ENCODE measurements around the gene ATP5PB.

Gene ATP5PB

DNA sequence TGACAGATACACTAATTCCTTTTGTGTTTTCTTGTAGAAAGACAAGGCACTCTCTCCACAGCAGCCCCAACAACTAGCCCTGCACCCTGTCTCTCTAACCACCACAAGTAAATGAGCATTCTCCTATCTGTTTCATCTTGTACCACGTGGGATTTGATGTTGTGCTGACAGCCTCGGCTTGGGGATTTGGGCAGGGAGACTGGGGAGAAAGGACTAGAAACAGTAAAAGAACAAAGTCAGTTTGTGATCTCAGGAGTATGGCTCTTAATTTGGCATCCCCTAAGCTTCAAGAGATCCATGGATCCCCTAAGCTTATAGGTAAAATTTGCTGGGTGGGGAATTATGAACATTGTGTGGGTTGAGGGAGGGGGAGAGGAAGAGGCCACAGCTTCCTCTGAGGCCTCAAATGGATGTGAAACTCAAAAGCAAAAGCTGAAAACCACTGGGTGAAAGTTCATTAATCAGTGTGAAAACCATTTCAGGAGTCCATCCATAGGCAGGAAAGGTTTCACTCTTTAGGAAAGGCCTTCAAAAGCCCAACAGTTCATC lies 27.6 kb downstream of the ATP5PB start:
- Mint-ChIP-seq H3K27ac (peak overlapping the region; percentile 86), H3K36me3 (ENCODE audit: low read depth) (peaks cover 20% of the 10 kb centered on the region), H3K9me3 (no peaks in the 10 kb centered on the region), H3K4me1 (ENCODE audit: low read depth) (peaks cover 64% of the 10 kb centered on the region), H3K27me3 (no peaks in the 10 kb centered on the region), H3K4me3 (peak overlapping the region; percentile 79)
- no peak for DNase-seq

DNA sequence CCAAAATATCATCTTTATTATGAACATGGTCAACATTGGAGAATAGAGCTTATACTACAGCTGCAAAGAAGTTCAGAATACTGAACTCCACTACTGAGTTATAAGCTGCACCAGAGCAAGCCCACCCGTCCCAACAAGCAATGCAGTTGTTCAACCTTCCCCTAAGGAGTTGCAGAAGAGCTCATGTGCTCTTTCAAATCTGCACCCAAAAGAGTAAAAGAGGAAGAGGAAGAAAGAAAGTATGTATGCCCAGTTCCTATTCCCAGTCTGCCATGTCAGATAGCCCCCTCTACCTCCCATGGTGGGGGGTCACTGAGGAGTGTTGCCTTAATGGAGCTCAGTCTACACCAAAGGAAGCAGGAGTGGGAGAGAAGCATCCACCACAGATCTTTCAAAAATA lies 31.4 kb downstream of the ATP5PB start:
- Mint-ChIP-seq H3K27ac (no peak overlapping the region), H3K36me3 (ENCODE audit: low read depth) (peaks cover 11% of the 10 kb centered on the region), H3K4me1 (ENCODE audit: low read depth) (peaks cover 37% of the 10 kb centered on the region), H3K27me3 (no peaks in the 10 kb centered on the region), H3K4me3 (no peak overlapping the region), H3K9me3 (no peaks in the 10 kb centered on the region)
- no peak for DNase-seq

DNA sequence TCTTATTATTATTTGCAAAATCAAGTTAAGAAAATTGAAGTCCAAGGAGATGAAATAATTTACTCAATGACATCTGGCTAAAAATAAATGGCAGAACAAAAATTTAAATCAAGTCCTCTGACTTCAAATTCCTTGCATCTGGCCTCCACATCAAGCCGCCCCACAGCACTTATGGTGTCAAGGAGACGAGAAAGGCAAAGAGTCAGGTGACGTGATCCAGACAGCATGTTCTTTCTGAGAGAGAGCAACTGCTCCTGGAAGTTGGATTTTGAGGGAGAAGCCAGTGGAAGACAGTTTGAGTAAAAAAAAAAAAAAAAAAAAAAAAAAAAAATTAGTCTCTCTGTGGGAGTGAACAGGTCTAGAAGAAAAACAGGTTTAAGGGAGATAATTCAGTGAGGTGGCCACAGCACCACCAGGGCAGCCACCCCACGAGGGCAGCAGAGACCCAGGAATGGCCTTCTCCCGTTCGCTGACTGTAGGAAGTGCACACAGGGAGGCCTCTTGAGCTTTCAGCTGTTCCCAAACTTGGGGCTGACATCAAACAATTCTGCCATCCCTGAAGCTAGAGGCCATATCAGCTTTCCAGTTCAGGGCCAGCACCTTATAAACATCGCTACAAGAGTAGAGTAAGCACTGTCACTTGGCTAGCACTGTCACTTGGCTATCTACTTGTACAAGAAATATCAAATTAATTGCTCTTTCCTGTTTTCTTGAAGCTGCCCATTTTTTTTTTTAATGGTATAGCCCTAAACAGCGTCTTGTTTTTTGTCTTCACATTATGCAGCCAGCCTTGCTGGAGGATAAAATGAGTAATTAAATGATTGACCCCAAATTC lies 32.3 kb downstream of the ATP5PB start:
- Mint-ChIP-seq H3K9me3 (no peaks in the 10 kb centered on the region), H3K27me3 (no peaks in the 10 kb centered on the region), H3K4me3 (no peak overlapping the region), H3K27ac (no peak overlapping the region), H3K4me1 (ENCODE audit: low read depth) (peaks cover 28% of the 10 kb centered on the region), H3K36me3 (ENCODE audit: low read depth) (peaks cover 11% of the 10 kb centered on the region)
- DNase-seq, result peak; percentile 72

DNA sequence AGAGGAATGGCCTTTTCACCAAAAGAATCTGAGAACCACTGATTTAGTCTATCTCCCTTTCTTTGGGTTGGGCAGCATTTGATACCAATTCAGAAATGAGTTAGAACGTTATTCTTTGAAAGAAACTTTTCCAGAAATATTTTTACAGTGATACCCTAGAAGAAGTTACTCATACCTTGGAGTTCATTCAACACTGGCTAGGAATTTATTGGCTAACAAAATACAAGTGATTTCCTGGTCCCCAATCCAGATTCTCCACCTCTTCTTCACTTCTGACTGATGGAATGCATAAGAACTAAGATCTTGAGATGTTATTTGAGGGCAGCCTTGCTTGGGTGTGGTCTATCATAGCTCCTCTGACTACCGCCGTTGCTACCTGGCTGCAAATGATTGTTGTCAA lies 33.9 kb downstream of the ATP5PB start:
- H3K36me3 Mint-ChIP-seq (ENCODE audit: low read depth), result peaks cover 3% of the 10 kb centered on the region
- no peak overlapping the region for H3K27ac Mint-ChIP-seq
- no peaks in the 10 kb centered on the region for H3K27me3 Mint-ChIP-seq
- DNase-seq, result no peak
- peaks cover 12% of the 10 kb centered on the region for H3K4me1 Mint-ChIP-seq (ENCODE audit: low read depth)
- no peaks in the 10 kb centered on the region for H3K9me3 Mint-ChIP-seq
- H3K4me3 Mint-ChIP-seq, result no peak overlapping the region

DNA sequence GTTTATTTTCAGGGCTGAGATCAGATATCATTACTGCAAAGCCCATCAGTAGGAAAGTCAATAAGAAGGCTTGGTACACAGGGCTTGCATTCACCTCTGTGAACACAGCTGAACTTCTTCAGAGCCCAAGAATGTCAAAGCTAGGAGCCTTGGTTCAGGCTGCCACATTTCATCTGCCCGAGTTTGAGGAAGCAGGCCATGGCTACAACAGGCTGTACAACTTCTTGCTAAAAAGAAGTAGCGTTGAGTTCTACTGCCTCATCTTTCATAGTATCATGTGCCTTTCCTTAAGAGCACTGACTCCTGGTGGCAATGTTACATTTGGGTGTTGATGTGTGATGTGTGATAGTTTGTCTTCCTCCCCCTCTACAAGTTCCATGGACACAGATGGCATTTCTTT lies 34.6 kb downstream of the ATP5PB start:
- H3K4me3 Mint-ChIP-seq, result no peak overlapping the region
- no peak for DNase-seq
- H3K27ac Mint-ChIP-seq, result no peak overlapping the region
- no peaks in the 10 kb centered on the region for H3K9me3 Mint-ChIP-seq
- H3K27me3 Mint-ChIP-seq, result no peaks in the 10 kb centered on the region
- peaks cover 5% of the 10 kb centered on the region for H3K4me1 Mint-ChIP-seq (ENCODE audit: low read depth)
- H3K36me3 Mint-ChIP-seq (ENCODE audit: low read depth), result no peaks in the 10 kb centered on the region

DNA sequence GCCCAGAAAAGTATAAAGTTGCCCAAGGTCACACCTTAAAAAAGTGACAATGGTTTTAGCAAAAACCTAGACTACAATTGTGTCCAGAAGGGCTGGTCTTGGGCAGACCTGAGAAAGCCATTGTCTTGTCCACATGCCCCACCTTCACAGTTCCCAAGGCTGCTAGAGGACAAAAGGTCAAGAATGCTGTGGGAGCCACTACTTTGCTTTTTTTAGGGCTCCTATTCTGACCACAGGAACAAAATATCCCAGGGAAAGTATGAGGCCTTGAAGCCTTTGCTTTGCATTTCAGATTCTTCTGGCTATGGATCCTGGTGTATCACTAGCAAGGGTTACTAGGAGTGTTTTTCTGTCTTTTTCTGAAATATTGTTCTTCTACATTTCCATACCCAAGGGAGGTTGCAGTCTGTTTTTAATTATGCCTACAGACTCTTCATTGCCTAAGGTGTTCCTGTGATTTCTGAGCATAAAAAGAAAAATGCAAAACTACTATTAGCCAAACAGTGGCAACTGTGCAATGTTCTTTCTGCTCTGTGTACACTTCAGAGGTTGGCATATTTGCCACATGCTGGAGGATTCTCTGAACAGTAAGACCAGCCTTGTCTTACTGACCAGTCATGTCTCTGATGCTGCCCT lies 35.2 kb downstream of the ATP5PB start:
- no peak for DNase-seq
- no peaks in the 10 kb centered on the region for H3K36me3 Mint-ChIP-seq (ENCODE audit: low read depth)
- no peak overlapping the region for H3K27ac Mint-ChIP-seq
- H3K4me3 Mint-ChIP-seq, result no peak overlapping the region
- H3K9me3 Mint-ChIP-seq, result no peaks in the 10 kb centered on the region
- H3K4me1 Mint-ChIP-seq (ENCODE audit: low read depth), result peaks cover 5% of the 10 kb centered on the region
- H3K27me3 Mint-ChIP-seq, result no peaks in the 10 kb centered on the region

DNA sequence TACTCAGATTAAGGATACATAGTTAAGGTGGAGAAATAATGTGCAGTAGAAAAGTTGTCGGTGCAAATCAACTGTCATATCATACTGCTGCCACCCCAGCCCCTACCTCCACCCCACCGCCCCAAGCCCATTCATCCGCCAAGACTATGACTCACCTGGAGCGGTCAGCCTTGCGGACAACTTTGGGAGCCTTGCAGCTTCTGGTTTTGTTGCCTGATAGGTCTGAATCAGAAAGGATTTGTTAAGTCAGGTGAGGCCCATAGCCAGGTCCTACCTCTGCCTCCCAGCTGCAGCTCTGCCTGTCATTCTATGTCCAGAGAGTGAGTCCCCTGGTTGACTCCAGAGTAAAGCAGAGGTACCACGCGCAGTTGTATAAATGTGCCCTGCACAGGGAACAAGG lies 37.2 kb downstream of the ATP5PB start:
- H3K4me1 Mint-ChIP-seq (ENCODE audit: low read depth), result peaks cover 5% of the 10 kb centered on the region
- H3K4me3 Mint-ChIP-seq, result no peak overlapping the region
- H3K27ac Mint-ChIP-seq, result no peak overlapping the region
- no peaks in the 10 kb centered on the region for H3K9me3 Mint-ChIP-seq
- H3K36me3 Mint-ChIP-seq (ENCODE audit: low read depth), result no peaks in the 10 kb centered on the region
- no peaks in the 10 kb centered on the region for H3K27me3 Mint-ChIP-seq
- no peak for DNase-seq

DNA sequence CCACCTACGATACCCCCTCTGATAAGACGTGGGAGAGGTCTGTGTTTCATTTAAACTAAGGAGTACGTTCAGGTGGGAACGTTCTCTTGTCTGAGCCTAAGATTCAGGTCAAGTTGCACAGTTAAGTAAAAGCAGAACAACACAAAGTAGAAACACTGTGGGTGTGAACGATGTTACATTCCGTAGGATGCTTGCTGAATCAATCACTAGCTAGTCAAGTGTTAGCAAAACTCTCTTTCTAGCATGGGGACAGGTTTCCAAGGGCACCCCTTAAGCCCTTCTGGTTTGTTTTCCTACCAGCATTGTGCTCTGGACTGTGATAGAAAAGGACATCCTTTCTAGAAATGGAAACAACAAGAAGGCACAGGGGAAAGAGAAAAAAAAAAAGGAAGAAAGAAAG lies 37.9 kb downstream of the ATP5PB start:
- Mint-ChIP-seq H3K27me3 (no peaks in the 10 kb centered on the region), H3K4me3 (no peak overlapping the region), H3K9me3 (no peaks in the 10 kb centered on the region), H3K4me1 (ENCODE audit: low read depth) (peaks cover 7% of the 10 kb centered on the region), H3K27ac (no peak overlapping the region), H3K36me3 (ENCODE audit: low read depth) (no peaks in the 10 kb centered on the region)
- no peak for DNase-seq

DNA sequence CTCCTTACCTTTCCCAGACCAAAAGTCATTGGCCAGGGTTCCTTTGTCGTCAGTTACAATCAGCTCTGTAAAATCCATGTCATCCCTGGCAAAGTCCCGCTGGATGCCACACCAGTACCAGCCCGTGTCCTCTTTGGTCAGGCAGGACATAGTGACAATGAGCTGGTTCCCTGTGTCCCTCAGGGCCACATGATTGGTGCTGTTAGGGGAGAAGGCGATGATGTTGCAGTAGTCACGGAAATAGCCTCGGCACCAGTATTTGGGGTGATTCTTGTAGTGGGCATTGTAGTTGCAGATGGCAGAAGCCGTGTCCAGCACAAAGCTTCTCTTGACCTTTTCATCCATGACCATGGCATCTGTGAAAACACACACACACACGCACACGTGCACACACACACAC lies 39.4 kb downstream of the ATP5PB start:
- Mint-ChIP-seq H3K36me3 (ENCODE audit: low read depth) (no peaks in the 10 kb centered on the region), H3K27ac (no peak overlapping the region), H3K9me3 (no peaks in the 10 kb centered on the region), H3K4me3 (no peak overlapping the region), H3K27me3 (no peaks in the 10 kb centered on the region), H3K4me1 (ENCODE audit: low read depth) (peaks cover 7% of the 10 kb centered on the region)
- DNase-seq, result no peak

DNA sequence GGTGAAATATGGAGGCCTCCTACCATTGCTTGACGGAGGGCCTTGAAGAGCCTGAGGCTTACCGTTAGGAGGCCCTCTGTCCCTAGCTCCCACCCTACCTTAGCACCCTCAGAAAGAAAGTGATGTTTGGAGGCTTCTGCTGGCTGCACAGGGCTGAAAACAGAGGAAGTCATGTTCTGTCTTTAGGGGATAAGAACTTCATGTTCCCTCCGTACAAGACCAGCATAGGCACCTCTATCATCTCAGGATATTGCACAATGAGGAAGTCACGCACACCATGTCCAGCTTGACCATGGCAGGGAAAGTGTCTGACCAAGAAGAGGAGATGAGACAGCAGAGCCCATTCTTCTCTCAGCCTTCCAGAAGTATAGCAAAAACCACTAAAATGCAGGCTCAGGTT lies 40.3 kb downstream of the ATP5PB start:
- H3K4me3 Mint-ChIP-seq, result no peak overlapping the region
- no peak for DNase-seq
- H3K27ac Mint-ChIP-seq, result no peak overlapping the region
- peaks cover 2% of the 10 kb centered on the region for H3K9me3 Mint-ChIP-seq
- peaks cover 7% of the 10 kb centered on the region for H3K4me1 Mint-ChIP-seq (ENCODE audit: low read depth)
- H3K36me3 Mint-ChIP-seq (ENCODE audit: low read depth), result no peaks in the 10 kb centered on the region
- no peaks in the 10 kb centered on the region for H3K27me3 Mint-ChIP-seq

DNA sequence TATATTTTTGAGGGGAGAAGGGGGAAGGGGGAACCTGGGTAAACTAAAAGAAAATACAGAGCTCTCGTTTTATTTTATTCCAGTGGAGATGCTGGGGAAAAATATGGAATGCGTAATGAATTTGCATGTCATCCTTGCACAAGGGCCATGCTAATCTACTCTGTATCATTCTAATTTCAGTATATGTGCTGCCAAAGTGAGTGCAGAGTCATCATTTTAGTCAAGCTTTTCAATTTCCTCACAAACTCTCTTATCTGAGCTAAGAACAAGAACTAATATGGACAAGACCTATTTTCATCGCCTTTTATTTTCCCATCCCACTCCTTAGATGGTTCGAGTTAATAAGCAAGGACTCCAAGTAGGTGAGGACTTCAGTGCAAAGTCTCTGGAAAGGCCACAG lies 41.0 kb downstream of the ATP5PB start:
- Mint-ChIP-seq H3K9me3 (peaks cover 7% of the 10 kb centered on the region), H3K27me3 (no peaks in the 10 kb centered on the region), H3K4me3 (no peak overlapping the region), H3K36me3 (ENCODE audit: low read depth) (no peaks in the 10 kb centered on the region), H3K27ac (no peak overlapping the region), H3K4me1 (ENCODE audit: low read depth) (peaks cover 6% of the 10 kb centered on the region)
- no peak for DNase-seq

DNA sequence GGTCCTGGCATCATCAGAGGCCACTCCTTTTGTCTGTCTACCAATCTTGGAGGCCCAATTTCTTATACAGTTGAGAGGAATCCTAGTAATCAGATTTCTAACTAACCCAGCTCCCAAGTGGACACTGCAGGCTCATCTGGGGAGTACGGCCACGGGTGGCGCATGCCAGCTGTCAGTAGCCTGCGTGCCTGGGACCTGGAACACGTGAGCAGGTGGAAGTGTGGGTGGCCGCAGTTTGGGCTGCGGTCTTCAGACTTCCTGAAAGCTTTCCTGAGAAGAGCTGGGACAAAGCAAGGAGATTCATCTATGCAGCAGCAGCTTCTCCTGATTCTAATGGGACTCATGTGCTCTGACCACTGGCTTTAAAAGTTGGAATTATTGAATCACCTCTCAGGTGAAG lies 41.8 kb downstream of the ATP5PB start:
- no peak overlapping the region for H3K4me3 Mint-ChIP-seq
- H3K4me1 Mint-ChIP-seq (ENCODE audit: low read depth), result peaks cover 9% of the 10 kb centered on the region
- no peak for DNase-seq
- H3K36me3 Mint-ChIP-seq (ENCODE audit: low read depth), result no peaks in the 10 kb centered on the region
- no peak overlapping the region for H3K27ac Mint-ChIP-seq
- H3K27me3 Mint-ChIP-seq, result no peaks in the 10 kb centered on the region
- H3K9me3 Mint-ChIP-seq, result peaks cover 10% of the 10 kb centered on the region

DNA sequence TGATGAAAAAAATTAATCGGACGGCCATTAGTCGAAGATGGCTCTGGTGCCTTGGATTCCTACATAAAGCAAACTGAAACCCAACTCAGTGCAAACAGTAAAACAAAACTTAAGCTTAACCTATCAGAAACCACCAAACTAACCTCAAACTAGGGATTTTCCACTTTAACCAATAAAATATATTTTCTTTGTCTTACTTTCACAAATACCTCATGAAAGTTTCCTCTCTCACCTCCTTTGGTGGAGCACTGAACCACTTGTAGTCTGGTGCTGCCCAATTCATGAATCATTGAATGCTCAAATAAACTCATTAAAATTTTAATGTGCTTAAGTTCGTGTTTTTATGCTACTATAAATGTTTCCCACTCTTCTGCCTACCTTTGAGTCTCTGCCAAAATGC lies 47.1 kb downstream of the ATP5PB start:
- Mint-ChIP-seq H3K4me3 (no peak overlapping the region), H3K4me1 (ENCODE audit: low read depth) (peaks cover 36% of the 10 kb centered on the region), H3K9me3 (peaks cover 20% of the 10 kb centered on the region), H3K36me3 (ENCODE audit: low read depth) (peaks cover 1% of the 10 kb centered on the region), H3K27ac (peak overlapping the region; percentile 24), H3K27me3 (no peaks in the 10 kb centered on the region)
- DNase-seq, result no peak

DNA sequence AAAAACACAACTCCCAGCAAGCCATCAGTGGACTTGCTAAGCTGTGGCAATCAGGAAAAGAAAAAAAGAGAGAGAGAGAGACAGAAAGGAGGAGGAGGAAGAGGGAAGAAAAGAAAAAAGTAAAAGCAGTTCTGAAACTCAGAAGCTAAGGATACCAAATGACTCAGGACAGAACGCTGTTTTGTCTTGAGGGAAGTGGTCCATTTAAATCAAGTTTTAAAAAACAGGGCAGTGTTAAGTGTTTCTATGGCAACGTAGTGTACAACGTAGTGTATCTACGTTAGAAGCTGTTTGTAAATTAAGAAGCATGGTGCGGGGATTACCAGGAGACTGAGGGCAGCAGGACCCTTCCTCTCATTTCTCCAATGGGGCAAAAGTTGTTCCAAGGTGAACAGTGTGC lies 48.3 kb downstream of the ATP5PB start:
- Mint-ChIP-seq H3K9me3 (peaks cover 20% of the 10 kb centered on the region), H3K4me3 (no peak overlapping the region), H3K36me3 (ENCODE audit: low read depth) (peaks cover 1% of the 10 kb centered on the region), H3K27ac (peak overlapping the region; percentile 60), H3K27me3 (no peaks in the 10 kb centered on the region), H3K4me1 (ENCODE audit: low read depth) (peaks cover 31% of the 10 kb centered on the region)
- no peak for DNase-seq

All from activated T-cell treated with anti-CD3 and anti-CD28 coated beads, Interleukin-2, amount 50 U/mL, for 24 hours (primary cell).